Liver (tissue), 3 donors: Measurements from ENCODE around the gene LSM10.

ENCODE experiments used
- CTCF ChIP-seq: fragments of 150-350 bp; IDR thresholded peaks from 2 replicates; pipeline ENCODE4 v1.5.1; 2017; ENCODE audit warnings: improper control_type of control experiment, low read depth, low read length; ENCODE audit not compliant: missing input control
- GABPA ChIP-seq, 2 donors: IDR thresholded peaks in 1 of 2; conservative IDR thresholded peaks in 1 of 2; 2 replicates each; pipeline ENCODE4 v1.6.1; 2016; ENCODE audit warnings: antibody characterized with exemption in 2 of 2, mild to moderate bottlenecking in 1 of 2, moderate library complexity in 1 of 2
- MAX ChIP-seq: IDR thresholded peaks from 2 replicates; pipeline ENCODE4 v1.6.1; 2016; ENCODE audit warnings: antibody characterized with exemption
- RAD21 ChIP-seq, 2 donors: IDR thresholded peaks; 2 replicates each; pipeline ENCODE4 v1.6.1; 2016; ENCODE audit warnings: antibody characterized with exemption in 2 of 2, mild to moderate bottlenecking in 2 of 2
- SP1 ChIP-seq: IDR thresholded peaks from 2 replicates; pipeline ENCODE4 v1.6.1; 2018; ENCODE audit warnings: antibody characterized with exemption, mild to moderate bottlenecking
- TAF1 ChIP-seq: conservative IDR thresholded peaks from 2 replicates; pipeline ENCODE4 v1.6.1; 2016; ENCODE audit warnings: antibody characterized with exemption, mild to moderate bottlenecking
- YY1 ChIP-seq: IDR thresholded peaks from 2 replicates; pipeline ENCODE4 v1.6.1; 2016; ENCODE audit warnings: antibody characterized with exemption, mild to moderate bottlenecking
- TF ChIP-seq, protein P1 (sequence below): IDR thresholded peaks from 2 replicates; pipeline ENCODE4 v1.6.1; 2016; ENCODE audit warnings: antibody characterized with exemption, mild to moderate bottlenecking
- donor health status: healthy.
- donor health status: healthy.

- no peak for TF ChIP-seq CTCF
- no peak for TF ChIP-seq TAF1
- TF ChIP-seq GABPA (IDR thresholded peaks at IDR 0.05 in 1 of 2, conservative IDR thresholded peaks at IDR 0.05 in 1 of 2) = no peak
- TF ChIP-seq, protein P1, sequence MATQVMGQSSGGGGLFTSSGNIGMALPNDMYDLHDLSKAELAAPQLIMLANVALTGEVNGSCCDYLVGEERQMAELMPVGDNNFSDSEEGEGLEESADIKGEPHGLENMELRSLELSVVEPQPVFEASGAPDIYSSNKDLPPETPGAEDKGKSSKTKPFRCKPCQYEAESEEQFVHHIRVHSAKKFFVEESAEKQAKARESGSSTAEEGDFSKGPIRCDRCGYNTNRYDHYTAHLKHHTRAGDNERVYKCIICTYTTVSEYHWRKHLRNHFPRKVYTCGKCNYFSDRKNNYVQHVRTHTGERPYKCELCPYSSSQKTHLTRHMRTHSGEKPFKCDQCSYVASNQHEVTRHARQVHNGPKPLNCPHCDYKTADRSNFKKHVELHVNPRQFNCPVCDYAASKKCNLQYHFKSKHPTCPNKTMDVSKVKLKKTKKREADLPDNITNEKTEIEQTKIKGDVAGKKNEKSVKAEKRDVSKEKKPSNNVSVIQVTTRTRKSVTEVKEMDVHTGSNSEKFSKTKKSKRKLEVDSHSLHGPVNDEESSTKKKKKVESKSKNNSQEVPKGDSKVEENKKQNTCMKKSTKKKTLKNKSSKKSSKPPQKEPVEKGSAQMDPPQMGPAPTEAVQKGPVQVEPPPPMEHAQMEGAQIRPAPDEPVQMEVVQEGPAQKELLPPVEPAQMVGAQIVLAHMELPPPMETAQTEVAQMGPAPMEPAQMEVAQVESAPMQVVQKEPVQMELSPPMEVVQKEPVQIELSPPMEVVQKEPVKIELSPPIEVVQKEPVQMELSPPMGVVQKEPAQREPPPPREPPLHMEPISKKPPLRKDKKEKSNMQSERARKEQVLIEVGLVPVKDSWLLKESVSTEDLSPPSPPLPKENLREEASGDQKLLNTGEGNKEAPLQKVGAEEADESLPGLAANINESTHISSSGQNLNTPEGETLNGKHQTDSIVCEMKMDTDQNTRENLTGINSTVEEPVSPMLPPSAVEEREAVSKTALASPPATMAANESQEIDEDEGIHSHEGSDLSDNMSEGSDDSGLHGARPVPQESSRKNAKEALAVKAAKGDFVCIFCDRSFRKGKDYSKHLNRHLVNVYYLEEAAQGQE = no peak
- TF ChIP-seq YY1 = no peak
- no peak for TF ChIP-seq MAX
- no peak for TF ChIP-seq SP1
- TF ChIP-seq RAD21 (IDR thresholded peaks at IDR 0.05) = no peak
Measured at GRCh38 chr1:36421649-36422048, 23.9 kb upstream of the LSM10 start.
